Kidney (tissue), 14 donors: ENCODE results near the gene SLC66A2. TPM values are rescaled to one million over a fixed set of nuclear protein-coding genes. Genes with fewer than 3 reads are reported as not detected.

Experiments
- DNase-seq, 5 donors: peaks; one replicate each; pipeline ENCODE4 v3.0.0-alpha.2; 2013 to 2020
- FAIRE-seq: peaks from 2 replicates; lab custom pipeline; 2012; peaks lifted over from hg19 to GRCh38; lab: Jason Lieb, UNC
- H3K27ac ChIP-seq, 2 donors: one replicate each; pipeline ENCODE4 v1.7.0; 2013; ENCODE audit warnings: low read depth in 2 of 2, low read length in 2 of 2, inconsistent platforms in 1 of 2
- H3K27me3 ChIP-seq: one replicate; pipeline ENCODE4 v1.7.1; 2013; ENCODE audit warnings: low read length, inconsistent platforms; ENCODE audit not compliant: control insufficient read depth, insufficient read depth
- H3K36me3 ChIP-seq, 3 donors: one replicate each; pipeline versions ENCODE4 v1.7.0 to v1.7.1; 2013; ENCODE audit warnings: low read length in 3 of 3, control low read depth in 1 of 3, inconsistent platforms in 1 of 3; ENCODE audit not compliant: insufficient read depth in 3 of 3, control insufficient read depth in 2 of 3
- H3K4me1 ChIP-seq, 3 donors: one replicate each; pipeline versions ENCODE4 v1.7.0 to v1.7.1; 2013; ENCODE audit warnings: low read length in 3 of 3, inconsistent platforms in 1 of 3, low read depth in 1 of 3; ENCODE audit not compliant: control insufficient read depth in 2 of 3, insufficient read depth in 2 of 3
- H3K4me3 ChIP-seq, 3 donors: one replicate each; pipeline versions ENCODE4 v1.7.0 to v1.8.1; 2013; ENCODE audit warnings: low read length in 3 of 3, control low read depth in 1 of 3, inconsistent platforms in 1 of 3
- H3K9ac ChIP-seq, 3 donors: one replicate each; pipeline versions ENCODE4 v1.7.0 to v1.7.1; 2013; ENCODE audit warnings: low read length in 3 of 3, control low read depth in 1 of 3, inconsistent platforms in 1 of 3
- H3K9me3 ChIP-seq, 3 donors: one replicate each; pipeline versions ENCODE4 v1.7.0 to v1.7.1; 2013; ENCODE audit warnings: low read length in 3 of 3, control low read depth in 1 of 3, inconsistent platforms in 1 of 3; ENCODE audit not compliant: control insufficient read depth in 2 of 3, insufficient read depth in 1 of 3
- CTCF ChIP-seq: IDR thresholded peaks from 3 replicates; pipeline ENCODE4 v1.5.1; 2012; ENCODE audit warnings: mild to moderate bottlenecking, moderate library complexity, borderline replicate concordance; ENCODE audit not compliant: insufficient read depth; ENCODE audit errors: extremely low read depth
- intact Hi-C: fragments of 100-400 bp; cut with DNase I; formaldehyde crosslinking; loops from one replicate; pipeline ENCODE4 v1.11.1; 2022
- polyA plus RNA-seq: library from polyadenylated mRNA; stranded (reverse); fragments of 350-450 nt; fragmentation: Illumina TruSeq; extraction: RNeasy Lipid Tissue Mini Kit (QIAGEN cat#74804); gene quantifications from one replicate; pipeline ENCODE4 v1.2.3, GENCODE V29; 2014; ENCODE audit warnings: low read depth, low replicate concordance; ENCODE audit not compliant: insufficient read depth
- total RNA-seq: library from RNA; stranded (reverse); fragmentation: NEBNext Ultra II Directional; extraction: Animal tissue kit (Norgen Biotek cat#: 25700); gene quantifications from one replicate; pipeline ENCODE4 v1.2.1, GENCODE V29; 2021
- donor health status: control.
- donor health status: control.
- donor health status: control.
- donor health status: control.
- donor health status: control.
- donor health status: DM: yes; HTN: yes; CAD: no.
- donor health status: Normal renal cell carcinoma (clear cell type).

Gene SLC66A2
- total and polyA plus RNA-seq, 2 donors from 2014 or later = 41.9 to 45.5 TPM

GRCh38 chr18:79919089-79919488 is 32.4 kb downstream of the SLC66A2 start:
- intact Hi-C loops = no loop called here
- Histone ChIP-seq H3K9me3 (peaks cover 0 to 4% (median 0%) of the 10 kb centered on the region in 3 donors), H3K9ac (no peak overlapping the region), H3K27ac (no peak overlapping the region), H3K4me1 (peaks cover 0 to 3% (median 3%) of the 10 kb centered on the region in 3 donors), H3K27me3 (no peaks in the 10 kb centered on the region), H3K4me3 (no peak overlapping the region), H3K36me3 (peaks cover 0 to 12% (median 11%) of the 10 kb centered on the region in 3 donors)
- TF ChIP-seq CTCF = no peak
- no peak for FAIRE-seq
- peak in 3 of 5 donors; percentile 6 to 53 (median 31) for DNase-seq

- no peak for TF ChIP-seq CTCF
- H3K36me3 ChIP-seq = peaks cover 0 to 12% (median 11%) of the 10 kb centered on the region in 3 donors
- intact Hi-C loops = no loop called here
- no peaks in the 10 kb centered on the region for H3K27me3 ChIP-seq
- H3K9me3 ChIP-seq = peaks cover 0 to 4% (median 0%) of the 10 kb centered on the region in 3 donors
- DNase-seq (peak in 1 of 5 donors; percentile 71), FAIRE-seq (no peak)
- H3K9ac ChIP-seq = no peak overlapping the region
- no peak overlapping the region for H3K4me3 ChIP-seq
- H3K27ac ChIP-seq = no peak overlapping the region
- H3K4me1 ChIP-seq = peaks cover 0 to 3% (median 0%) of the 10 kb centered on the region in 3 donors
These were observed 32.8 kb downstream of the SLC66A2 start for GRCh38 chr18:79918615-79919011.

- no peaks in the 10 kb centered on the region for H3K27me3 ChIP-seq
- DNase-seq (peak in 2 of 5 donors; percentile 7 to 65), FAIRE-seq (no peak)
- H3K36me3 ChIP-seq = peaks cover 0 to 16% (median 11%) of the 10 kb centered on the region in 3 donors
- no peak overlapping the region for H3K4me3 ChIP-seq
- intact Hi-C loops = no loop called here
- no peak overlapping the region for H3K9ac ChIP-seq
- no peaks in the 10 kb centered on the region for H3K4me1 ChIP-seq
- H3K27ac ChIP-seq = no peak overlapping the region
- no peak for TF ChIP-seq CTCF
- peaks cover 0 to 4% (median 0%) of the 10 kb centered on the region in 3 donors for H3K9me3 ChIP-seq
These were observed 33.4 kb downstream of the SLC66A2 start for GRCh38 chr18:79917853-79918614.
